ENCODE measurements around the gene TECTB.

TECTB gene

GRCh38 chr10:112313234-112313633 lies 30.0 kb downstream of the TECTB start:
- no peak for DNase-seq

GRCh38 chr10:112313911-112314310 lies 30.7 kb downstream of the TECTB start:
- no peak for DNase-seq

GRCh38 chr10:112314822-112315474 lies 31.7 kb downstream of the TECTB start:
- DNase-seq, result no peak

- no peak for DNase-seq
These were observed 44.5 kb downstream of the TECTB start for GRCh38 chr10:112327678-112328077.

- DNase-seq, result no peak
These were observed 47.0 kb downstream of the TECTB start for GRCh38 chr10:112330162-112330561.

GRCh38 chr10:112330607-112331160 lies 47.5 kb downstream of the TECTB start:
- no peak for DNase-seq

GRCh38 chr10:112332022-112332421 lies 48.8 kb downstream of the TECTB start:
- no peak for DNase-seq

GRCh38 chr10:112332509-112333228 lies 49.5 kb downstream of the TECTB start:
- no peak for DNase-seq

- no peak for DNase-seq
These were observed 50.3 kb downstream of the TECTB start for GRCh38 chr10:112333452-112333851.

- no peak for DNase-seq
These were observed 52.1 kb downstream of the TECTB start for GRCh38 chr10:112335111-112335867.

DNA sequence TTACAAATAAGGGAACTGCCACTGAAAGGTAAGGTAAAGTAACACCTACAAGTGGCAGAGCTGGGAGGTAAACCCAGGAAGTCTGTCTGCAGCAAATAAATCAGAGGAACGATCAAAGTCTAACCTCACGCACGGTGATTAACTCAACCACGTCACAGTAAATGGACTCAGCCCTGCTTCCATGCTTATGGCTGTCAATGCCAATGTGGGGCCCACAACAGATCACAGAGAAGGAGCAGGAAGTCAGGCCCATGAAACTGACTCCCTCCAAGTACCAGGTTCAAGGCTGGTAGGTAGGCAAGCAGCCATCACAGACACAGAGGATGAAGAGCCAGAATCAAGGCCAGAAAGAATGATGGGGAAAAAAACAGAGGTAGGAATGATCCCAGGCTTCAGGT lies 52.7 kb downstream of the TECTB start:
- no peak for DNase-seq

DNA sequence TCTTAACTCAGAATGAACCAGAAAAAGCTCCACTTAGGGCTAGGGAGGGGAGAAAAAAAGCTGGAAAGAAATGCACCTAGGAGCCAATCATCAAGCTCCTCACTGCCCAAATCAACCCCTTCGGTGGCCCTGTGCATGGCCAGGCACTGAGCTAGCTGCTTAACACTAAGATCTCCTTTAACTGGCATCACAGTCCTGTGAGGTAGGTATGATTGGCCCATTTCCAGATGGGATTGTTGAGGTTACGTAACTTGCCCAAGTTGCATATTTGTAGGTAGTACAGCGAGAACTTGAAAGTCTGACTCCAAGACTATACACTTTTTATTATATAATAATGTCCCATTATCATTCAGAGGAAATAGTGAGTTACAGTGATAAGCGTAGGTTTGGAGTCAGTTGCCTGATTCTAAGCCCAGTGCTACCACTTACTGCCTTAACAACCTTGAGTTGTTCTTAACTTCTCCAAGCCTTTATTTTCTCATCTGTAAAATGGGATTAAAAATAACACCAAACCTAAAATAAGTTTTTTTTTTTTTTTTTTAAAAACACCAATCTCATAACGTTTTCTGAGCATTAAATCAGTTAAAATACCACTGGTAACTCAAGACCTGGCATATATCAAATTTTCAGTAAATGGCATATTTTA lies 53.5 kb downstream of the TECTB start:
- DNase-seq, result no peak

- DNase-seq, result no peak
These were observed 55.8 kb downstream of the TECTB start for GRCh38 chr10:112338957-112339356.

DNA sequence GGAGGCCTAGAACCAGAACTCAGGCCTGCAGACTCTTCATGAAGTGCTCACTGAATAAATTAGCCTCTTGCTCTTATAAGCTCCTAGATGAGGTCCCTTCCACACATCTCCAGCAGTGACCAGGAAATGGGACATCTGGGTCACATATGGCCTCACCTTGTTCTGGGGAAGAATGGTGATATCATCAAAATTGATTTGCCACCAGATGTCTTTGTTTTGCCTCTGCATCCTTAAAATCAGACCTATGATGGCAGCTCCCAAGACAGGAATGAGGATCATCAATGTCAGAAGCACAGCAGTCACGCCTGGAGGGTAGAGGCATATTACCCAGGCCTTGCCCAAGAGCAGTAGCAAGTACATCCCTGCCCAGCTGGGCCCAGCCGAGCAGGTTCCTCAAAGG lies 57.4 kb downstream of the TECTB start:
- no peak for DNase-seq

DNA sequence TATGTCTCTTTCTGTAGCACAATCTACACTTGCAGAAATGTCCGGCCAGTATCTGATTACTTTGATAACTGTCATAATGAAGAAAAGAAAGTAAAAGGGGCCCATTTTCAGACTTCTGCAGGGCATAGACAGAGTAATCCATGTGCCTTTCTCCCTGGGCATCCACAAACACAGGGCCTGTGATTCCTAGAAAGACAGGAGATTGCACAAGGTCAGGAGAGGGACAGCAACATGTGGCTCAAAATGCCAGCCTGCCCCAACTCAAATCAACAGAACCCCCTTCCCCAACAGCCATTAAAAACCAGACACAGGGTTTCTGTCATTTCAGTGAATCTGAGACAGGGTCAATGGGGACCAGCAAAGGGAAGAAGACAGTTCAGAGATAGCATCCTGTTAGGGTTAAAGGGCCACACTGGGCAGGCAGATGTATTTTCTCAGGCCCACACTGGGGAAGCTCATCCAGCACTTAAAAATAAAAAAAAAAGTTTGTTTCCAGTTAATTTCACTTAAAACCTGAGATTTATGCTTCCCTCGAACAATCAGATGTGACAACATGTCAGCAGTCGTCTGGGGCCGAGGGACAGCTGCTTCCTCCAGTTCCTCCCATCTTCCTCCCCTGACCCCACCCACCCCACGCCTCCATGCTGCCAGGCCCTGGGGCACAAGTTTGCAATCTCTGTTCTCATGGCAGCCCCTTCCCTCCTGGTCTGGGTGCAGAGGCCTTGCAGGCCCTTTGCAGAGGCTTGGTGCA lies 60.0 kb downstream of the TECTB start:
- no peak for DNase-seq

DNA sequence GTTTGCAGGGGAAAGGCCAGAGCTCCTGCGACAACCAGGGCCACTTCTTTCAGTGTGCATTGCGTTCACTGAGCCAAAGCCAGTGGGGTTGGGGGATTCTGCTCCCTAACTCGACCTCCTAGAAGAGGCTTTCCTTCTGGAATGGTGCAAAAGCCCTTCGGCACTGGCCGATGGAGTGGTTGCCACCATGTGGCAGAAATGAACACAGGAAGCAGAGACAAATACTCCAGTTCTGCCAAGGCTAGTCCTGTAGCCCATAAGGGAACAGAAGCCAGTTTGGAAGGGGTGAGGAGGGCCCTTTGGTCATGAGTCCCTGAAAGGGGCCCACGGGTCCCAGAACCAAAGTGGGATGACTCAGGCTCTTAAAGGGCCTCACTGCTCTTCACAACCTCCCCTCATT lies 61.1 kb downstream of the TECTB start:
- DNase-seq, result no peak

GRCh38 chr10:112345202-112345601 lies 62.0 kb downstream of the TECTB start:
- no peak for DNase-seq

DNA sequence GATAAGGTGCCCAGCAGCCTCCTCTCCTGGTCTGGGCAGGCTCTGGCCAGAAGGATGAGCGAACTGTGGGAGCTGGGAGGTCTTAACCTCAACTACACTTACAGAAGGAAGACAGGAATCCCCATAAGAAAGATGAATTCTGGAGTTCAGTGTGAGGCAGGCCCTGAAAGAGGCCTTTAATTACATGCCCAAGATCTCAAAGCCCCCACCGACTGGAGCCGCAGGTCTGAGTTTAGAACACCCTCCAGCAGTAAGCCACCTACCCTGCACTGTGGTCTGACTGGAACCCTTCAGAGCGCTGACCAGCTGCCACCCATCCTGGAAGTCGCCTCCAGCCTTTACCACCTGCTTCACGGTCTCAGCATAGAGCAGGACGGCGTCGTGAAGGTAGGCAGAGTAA lies 62.5 kb downstream of the TECTB start:
- DNase-seq, result no peak

GRCh38 chr10:112346774-112347173 lies 63.6 kb downstream of the TECTB start:
- no peak for DNase-seq

DNA sequence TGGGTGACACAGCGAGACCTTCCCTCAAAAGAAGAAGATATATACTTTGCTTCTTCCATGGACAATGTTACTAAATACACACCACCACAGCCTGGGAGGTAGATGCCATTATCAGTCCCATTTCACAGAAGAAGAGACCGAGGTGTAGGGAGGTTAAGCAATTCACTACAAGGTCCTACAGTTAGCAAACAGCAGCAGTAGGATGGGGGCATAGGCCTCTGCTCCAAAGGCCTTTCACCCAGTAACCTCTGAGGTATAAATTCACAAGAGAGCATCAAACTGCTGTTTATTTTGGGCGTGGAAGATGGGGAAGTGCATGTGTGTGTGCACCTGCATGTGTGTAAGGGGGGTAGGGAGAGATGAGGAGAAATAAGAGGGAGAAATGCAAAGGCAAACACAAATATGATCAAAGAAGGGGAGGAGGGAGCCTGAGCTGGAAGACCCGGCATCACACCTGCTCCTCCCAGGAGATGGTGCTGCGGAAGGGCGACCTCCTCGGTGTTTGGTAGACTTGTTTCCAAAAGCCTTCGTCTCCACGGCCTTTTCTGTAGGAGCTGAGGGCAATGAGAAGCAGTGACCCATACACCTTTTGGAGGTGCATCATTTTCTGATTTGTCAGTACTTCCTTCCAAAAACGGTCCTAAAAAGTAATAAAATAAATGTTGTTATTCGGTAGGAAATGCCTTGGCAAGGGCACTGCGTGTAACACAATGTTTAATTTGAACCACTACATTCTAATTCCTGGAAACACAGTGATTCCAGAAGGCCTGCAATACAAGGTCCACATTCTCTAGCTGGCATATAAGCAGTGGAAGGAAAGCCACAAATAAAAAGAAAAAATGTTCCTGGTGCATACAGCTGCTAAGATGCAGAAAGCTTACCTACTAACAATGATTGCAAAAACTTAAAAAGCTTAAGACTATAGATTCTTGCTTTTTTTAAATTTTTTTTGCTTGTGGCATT lies 64.8 kb downstream of the TECTB start:
- no peak for DNase-seq

- no peak for DNase-seq
These were observed 65.6 kb downstream of the TECTB start for GRCh38 chr10:112348759-112349158.

Measured in SIG-M5 (cell line).